Thoracic aorta (tissue), 2 donors: Measurements from ENCODE around the gene NR5A2. TPM values are rescaled to one million over a fixed set of nuclear protein-coding genes. Genes with fewer than 3 reads are reported as not detected.

Source experiments
- ATAC-seq: fragments of 150-250 bp; one replicate; pipeline ENCODE4 v1.8.0; 2017; ENCODE audit warnings: low read depth; ENCODE audit not compliant: insufficient number of reproducible peaks, low FRiP score
- DNase-seq: peaks from one replicate; pipeline ENCODE4 v3.0.0-alpha.2; 2020; ENCODE audit warnings: low spot score
- H3K27ac ChIP-seq, 2 donors: fragments of 200-600 bp; sonication (generic); 1 replicate in 1 of 2; 2 replicates in 1 of 2; pipeline ENCODE4 v1.5.1; 2016; ENCODE audit warnings: mild to moderate bottlenecking in 2 of 2, moderate library complexity in 2 of 2
- H3K27me3 ChIP-seq: fragments of 200-600 bp; sonication (generic); replicated peaks from 2 replicates; pipeline ENCODE4 v1.6.0; 2016; ENCODE audit warnings: mild to moderate bottlenecking; ENCODE audit not compliant: insufficient read depth
- H3K36me3 ChIP-seq: fragments of 200-600 bp; sonication (generic); one replicate; pipeline ENCODE4 v1.5.1; 2016
- H3K4me1 ChIP-seq, 2 donors: fragments of 200-600 bp; sonication (generic); 1 replicate in 1 of 2; 2 replicates in 1 of 2; pipeline versions ENCODE4 v1.5.1 to v1.6.0; 2016; ENCODE audit warnings: low read depth in 2 of 2, mild to moderate bottlenecking in 1 of 2; ENCODE audit not compliant: control insufficient read depth in 1 of 2
- H3K4me3 ChIP-seq: fragments of 200-600 bp; sonication (generic); 2 replicates; pipeline ENCODE4 v1.5.1; 2016; ENCODE audit warnings: mild to moderate bottlenecking
- H3K9me3 ChIP-seq: fragments of 200-600 bp; sonication (generic); 2 replicates; pipeline ENCODE4 v1.5.1; 2016
- total RNA-seq, 2 donors: library from RNA; depleted of rRNA; stranded (reverse); fragments of >200 nt; gene quantifications; one replicate each; pipeline versions ENCODE4 v1.1.0 to v1.2.3, GENCODE V29; 2016
- TF ChIP-seq, protein P1 (sequence below): fragments of 200-600 bp; sonication (generic); IDR thresholded peaks from one replicate; pipeline ENCODE4 v1.5.1; 2019; ENCODE audit warnings: antibody characterized with exemption

Gene NR5A2
- total RNA-seq, 2 donors from 2014 or later, result 2.7 to 3.6 TPM

DNA sequence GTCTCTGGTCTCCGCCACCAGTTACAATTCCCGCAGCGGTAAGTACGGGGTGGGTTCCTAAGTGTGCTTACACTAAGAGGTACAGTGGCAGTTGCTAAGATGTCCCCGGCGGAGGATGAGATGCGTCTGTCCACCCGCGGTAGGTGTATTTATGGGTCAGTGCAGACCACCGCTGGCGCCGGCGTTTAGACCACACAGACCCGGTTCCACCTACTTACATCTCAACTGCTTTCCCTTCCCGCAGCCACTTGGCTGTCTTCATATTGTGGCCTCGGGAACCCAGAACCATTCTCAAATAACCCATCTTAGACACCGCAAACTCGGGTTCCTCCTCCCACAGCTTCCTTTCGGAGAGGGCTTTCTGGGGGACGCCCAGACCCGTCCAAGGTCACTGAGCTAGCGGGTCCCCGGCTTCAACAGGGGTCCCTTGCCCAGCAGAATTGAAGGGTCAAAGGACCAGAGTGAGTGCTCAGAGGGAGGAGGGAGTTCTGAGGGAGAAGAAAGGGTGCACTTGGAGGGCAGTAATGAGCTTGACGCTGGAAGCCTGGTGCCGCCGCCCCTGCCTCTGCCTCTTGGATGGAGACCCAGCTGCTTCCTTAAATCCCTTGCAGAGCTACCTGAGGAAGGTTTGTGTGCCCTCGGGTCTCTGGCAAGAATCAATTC, 8.6 kb downstream of the NR5A2 start:
- no peak overlapping the region for H3K27ac ChIP-seq
- DNase-seq (no peak), ATAC-seq (no peak)
- H3K27me3 ChIP-seq, result peaks cover 9% of the 10 kb centered on the region
- no peaks in the 10 kb centered on the region for H3K36me3 ChIP-seq
- H3K4me1 ChIP-seq, result peaks cover 22 to 24% of the 10 kb centered on the region in 2 donors
- H3K9me3 ChIP-seq, result no peaks in the 10 kb centered on the region
- TF ChIP-seq, protein P1, sequence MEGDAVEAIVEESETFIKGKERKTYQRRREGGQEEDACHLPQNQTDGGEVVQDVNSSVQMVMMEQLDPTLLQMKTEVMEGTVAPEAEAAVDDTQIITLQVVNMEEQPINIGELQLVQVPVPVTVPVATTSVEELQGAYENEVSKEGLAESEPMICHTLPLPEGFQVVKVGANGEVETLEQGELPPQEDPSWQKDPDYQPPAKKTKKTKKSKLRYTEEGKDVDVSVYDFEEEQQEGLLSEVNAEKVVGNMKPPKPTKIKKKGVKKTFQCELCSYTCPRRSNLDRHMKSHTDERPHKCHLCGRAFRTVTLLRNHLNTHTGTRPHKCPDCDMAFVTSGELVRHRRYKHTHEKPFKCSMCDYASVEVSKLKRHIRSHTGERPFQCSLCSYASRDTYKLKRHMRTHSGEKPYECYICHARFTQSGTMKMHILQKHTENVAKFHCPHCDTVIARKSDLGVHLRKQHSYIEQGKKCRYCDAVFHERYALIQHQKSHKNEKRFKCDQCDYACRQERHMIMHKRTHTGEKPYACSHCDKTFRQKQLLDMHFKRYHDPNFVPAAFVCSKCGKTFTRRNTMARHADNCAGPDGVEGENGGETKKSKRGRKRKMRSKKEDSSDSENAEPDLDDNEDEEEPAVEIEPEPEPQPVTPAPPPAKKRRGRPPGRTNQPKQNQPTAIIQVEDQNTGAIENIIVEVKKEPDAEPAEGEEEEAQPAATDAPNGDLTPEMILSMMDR, result no peak
- no peak overlapping the region for H3K4me3 ChIP-seq

DNA sequence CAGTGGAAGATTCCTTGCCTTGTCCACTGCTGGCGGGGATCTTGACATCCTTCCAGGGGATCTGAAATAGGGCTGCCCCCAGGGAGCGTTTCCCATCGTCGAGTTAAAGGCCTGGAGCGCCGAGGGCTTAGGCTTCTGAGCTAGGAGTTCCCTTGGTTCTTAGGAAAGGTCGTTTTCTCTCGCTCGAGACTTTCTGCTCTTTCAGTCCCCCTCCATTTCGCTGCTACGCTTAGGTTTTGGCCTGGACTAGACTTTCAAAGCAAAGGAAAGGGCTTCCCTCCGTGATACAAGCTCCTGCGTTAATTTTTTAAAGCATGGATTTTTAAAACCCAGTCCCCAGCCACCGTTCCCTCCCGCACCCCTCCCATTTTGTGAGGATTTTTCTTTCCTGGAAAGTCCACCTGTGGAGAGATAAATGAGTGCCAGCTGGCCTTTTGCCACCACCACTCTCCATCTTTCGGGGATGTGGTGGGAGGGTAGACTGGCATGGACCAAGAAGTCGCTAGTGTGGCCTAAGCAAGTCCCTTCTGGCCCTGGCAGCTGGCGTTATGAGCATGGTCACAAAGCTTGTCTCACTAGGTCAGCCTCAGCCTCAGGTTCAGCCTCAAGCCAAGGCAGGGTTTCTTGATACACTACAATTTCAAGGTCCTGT, 9.2 kb downstream of the NR5A2 start:
- H3K27ac ChIP-seq, result no peak overlapping the region
- ATAC-seq, result no peak
- DNase-seq, result no peak
- H3K4me1 ChIP-seq, result peaks cover 22 to 24% of the 10 kb centered on the region in 2 donors
- no peaks in the 10 kb centered on the region for H3K36me3 ChIP-seq
- peaks cover 10% of the 10 kb centered on the region for H3K27me3 ChIP-seq
- no peaks in the 10 kb centered on the region for H3K9me3 ChIP-seq
- H3K4me3 ChIP-seq, result no peak overlapping the region
- TF ChIP-seq, protein P1, result no peak

DNA sequence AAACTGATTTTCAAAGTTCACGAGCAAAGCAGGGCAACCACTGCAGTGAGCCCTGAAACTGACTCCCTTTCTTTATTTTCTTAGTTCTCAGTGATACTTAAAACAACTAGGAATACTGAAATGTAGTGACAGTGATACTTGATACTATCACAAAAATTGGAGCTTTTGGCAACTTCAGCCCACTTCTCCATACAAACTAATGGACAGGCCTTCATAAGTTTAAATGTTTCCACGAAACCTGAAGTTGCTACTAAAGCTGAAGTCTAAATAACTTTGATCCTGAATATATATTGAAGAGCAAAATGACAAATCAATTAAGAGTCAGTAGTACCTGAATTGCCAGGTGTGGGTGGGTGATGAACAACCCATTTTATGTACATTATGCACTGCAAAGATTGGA, 10.0 kb downstream of the NR5A2 start:
- Histone ChIP-seq H3K4me3 (no peak overlapping the region), H3K9me3 (no peaks in the 10 kb centered on the region), H3K27ac (no peak overlapping the region), H3K27me3 (peaks cover 18% of the 10 kb centered on the region), H3K4me1 (peaks cover 23 to 25% of the 10 kb centered on the region in 2 donors), H3K36me3 (no peaks in the 10 kb centered on the region)
- DNase-seq, result no peak
- ATAC-seq, result no peak
- TF ChIP-seq, protein P1, result no peak

DNA sequence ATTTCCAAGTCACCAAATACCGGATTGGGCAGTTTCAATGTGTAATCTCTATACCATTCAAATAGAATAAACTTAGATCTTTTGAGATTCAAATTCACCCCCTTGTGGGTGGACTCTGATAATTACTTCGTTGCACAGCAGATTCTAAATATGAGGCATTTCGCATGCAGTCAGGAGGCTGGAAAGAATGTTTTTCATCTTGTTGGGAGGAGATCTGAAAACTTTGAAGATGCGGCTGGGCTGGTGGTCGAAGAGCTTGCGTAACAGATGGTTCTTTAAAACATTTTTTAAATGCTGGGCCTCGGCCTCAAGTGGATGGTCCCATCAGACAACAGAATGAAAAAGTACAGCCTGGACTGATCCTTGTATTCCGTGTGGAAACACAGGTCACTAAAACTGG, 10.4 kb downstream of the NR5A2 start:
- Histone ChIP-seq H3K4me1 (peaks cover 26 to 29% of the 10 kb centered on the region in 2 donors), H3K9me3 (no peaks in the 10 kb centered on the region), H3K27ac (no peak overlapping the region), H3K27me3 (peaks cover 19% of the 10 kb centered on the region), H3K36me3 (no peaks in the 10 kb centered on the region), H3K4me3 (no peak overlapping the region)
- ATAC-seq (no peak), DNase-seq (no peak)
- TF ChIP-seq, protein P1, result no peak

DNA sequence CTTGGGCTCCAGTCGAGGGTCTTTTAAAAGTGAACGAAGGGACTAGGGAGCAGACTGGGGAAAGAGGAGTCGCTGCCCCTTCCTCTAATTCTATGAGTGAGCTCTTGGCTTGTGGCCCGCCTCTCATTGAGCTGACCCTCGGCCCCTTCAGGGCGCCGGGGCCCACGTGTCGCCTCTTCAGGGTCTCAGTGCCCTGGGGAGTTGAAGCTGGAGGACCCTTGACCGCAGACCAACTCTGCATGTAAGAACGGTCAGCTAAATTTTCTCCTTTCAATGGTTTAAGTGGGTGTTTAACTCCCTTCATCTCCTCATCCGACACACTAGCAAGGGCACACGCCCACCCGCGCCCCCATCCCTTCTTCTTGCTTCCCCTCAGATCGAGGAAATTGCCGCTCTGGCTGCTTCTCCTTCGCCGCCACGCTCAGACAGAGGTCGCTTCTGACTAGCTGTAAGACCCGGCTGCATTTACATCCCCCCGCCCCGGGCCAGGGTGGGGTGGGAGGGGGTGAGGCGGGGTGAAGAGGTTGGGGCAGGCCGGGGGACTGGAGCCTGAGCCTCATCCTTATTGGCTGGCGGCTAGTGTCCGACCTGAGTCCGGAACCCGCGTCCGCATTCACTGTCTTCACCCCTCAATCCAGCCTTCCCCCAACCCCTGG, 10.9 kb downstream of the NR5A2 start:
- Histone ChIP-seq H3K9me3 (no peaks in the 10 kb centered on the region), H3K27me3 (peaks cover 24% of the 10 kb centered on the region), H3K27ac (no peak overlapping the region), H3K4me1 (peaks cover 26 to 33% of the 10 kb centered on the region in 2 donors), H3K4me3 (peak overlapping the region; percentile 73), H3K36me3 (no peaks in the 10 kb centered on the region)
- ATAC-seq (no peak), DNase-seq (no peak)
- TF ChIP-seq, protein P1, result no peak
